ENCODE results near the gene FLYWCH2.

Gene FLYWCH2

DNA sequence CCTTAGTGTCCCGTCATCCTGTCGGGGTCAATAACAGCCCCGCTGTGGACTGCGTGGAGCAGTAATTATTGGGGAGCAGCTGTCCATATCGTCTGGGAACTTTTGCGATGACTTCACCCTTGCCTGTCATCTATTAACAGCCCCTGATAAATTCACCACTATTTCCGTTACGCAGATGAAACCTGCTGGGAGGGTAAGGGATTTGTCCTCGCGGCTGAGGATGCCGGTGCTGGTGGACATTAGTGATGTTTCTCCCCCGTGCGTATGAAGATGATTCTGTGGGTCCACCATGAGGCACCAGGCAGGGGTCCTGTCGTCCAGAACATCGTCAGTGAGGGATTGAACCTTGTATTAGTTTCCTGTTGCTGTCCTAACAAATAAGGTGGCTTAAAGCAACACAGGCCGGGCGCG lies 1.0 kb downstream of the FLYWCH2 start:
- no peak for DNase-seq

DNA sequence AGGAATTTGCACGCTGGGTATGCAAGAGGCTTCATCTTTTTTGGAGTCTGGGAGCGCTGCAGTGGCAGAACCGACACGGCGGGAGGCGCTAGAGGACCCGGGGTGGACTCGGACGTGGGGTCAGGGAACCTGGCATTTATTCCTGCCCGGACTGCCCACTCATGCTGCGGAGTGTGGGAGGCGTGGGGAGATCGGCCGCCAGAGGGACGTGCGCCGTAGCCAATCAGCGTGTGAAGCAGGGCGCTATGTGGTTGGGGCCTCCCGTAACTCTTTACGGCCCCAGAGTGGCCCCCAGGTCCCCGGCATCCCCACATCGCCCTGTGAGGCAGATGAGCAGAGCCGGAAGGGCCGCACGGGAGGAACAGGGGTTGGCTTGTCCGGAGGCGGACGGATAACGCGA lies 11.2 kb downstream of the FLYWCH2 start:
- DNase-seq = no peak

DNA sequence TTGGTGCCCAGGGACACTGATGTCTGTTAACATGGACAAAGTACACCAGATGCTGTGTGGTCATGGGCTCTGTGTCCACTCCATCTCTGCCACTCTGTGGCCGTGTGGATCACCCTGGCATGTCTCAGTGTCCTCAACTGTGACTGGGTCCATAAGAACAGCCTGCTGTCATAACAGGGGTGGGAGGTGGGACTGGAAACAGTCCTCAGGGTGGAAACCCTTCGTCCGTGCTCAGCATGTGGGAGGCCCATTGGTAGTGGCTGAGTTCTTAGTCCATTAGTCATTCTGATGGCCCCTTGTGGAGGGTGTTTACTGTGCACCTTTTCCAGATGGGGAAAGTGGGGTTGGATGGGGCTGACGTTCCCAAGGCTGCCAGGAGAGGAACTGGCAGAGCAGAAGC lies 12.8 kb downstream of the FLYWCH2 start:
- DNase-seq = no peak

DNA sequence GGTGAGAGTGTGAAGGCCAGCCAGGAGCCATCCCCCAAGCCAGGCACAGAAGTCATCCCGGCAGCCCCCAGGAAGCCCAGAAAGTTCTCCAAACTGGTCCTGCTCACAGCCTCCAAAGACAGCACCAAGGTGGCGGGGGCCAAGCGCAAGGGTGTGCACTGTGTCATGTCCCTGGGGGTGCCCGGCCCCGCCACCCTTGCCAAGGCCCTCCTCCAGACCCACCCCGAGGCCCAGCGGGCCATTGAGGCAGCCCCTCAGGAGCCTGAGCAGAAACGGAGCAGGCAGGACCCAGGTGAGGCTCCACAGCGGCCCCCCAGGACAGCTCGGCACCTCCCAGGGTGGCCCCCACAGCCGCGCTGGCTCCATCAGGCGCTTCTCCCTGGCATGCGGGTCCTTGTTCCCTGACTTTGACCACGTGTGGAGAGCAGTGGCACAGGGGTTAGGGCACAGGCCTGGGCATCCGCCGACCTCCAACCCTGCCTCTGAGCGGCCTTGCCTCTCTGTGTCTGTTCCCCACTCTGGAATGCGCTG lies 13.5 kb downstream of the FLYWCH2 start:
- no peak for DNase-seq

DNA sequence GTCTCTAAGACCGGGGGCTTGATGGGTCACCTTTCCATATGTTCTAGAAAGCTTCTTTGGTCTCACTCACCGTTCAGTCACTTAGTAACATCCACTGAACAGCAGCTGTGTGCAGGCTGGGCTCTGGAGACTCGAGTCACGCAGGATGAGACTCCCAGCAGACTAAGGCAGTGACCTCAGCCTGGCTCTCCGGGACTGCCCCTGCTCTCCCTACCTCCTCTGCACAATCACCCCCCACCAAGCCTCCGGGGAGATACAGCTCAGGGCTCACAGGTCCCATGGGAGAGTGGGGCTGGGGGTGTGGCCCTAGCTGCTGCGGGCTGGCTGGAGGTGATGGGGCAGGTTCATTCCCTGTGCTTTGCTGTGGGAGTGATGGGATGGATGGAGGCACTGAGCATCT lies 14.1 kb downstream of the FLYWCH2 start:
- DNase-seq = no peak

DNA sequence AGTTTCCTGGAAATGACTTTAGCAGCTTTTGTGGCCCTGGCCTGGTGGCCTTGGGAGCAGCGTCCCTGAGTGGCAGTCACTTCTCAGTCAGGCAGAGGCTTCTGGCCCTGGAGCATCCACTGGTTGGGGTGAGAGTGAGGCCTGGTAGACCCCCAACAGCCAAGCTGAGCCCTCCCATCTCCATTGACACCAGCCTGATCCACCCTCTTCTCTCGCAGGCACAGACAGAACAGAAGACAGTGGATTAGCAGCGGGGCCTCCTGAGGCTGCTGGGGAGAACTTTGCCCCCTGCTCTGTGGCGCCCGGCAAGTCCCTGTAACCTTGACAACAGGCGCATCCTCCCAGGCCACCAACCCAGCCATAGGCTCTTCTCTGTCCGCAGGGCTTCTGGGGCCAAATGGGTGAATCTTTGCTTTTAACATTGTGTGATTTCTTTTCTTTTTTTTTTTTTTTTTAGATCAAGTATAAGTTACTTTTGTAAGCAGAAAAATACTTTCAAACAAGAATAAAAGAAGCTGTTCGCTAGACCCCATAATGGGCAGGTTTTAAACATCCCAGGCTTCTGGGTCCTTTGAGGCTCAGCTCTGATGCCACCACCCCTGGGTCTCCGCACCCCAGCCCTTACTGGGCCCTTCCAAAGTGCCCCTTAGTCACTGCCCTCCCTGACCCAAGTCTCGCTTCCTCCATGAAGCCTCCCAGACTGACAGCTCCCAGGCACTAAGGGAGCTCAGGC lies 16.0 kb downstream of the FLYWCH2 start:
- DNase-seq = no peak

DNA sequence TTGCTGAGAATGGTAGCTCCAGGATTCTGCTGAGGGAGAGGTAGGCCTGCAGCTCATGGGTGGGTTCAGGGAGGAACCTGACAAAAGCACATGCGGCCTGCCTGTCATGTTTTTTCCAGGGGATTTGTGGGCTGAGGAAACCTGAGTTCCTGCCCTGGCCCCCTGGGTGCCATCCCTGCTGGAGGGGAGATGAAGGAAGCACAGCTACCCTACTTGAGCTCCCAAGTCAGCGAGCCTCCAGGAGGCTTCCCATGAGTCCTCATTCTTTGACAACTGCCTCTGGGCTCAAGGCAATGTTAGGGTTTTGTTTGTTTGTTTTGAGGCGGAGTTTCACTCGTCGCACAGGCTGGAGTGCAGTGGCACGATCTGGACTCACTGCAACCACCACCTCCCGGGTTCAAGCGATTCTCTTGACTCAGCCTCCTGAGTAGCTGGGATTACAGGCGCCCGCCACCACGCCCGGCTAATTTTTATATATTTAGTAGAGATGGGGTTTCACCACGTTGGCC lies 16.6 kb downstream of the FLYWCH2 start:
- DNase-seq = no peak

DNA sequence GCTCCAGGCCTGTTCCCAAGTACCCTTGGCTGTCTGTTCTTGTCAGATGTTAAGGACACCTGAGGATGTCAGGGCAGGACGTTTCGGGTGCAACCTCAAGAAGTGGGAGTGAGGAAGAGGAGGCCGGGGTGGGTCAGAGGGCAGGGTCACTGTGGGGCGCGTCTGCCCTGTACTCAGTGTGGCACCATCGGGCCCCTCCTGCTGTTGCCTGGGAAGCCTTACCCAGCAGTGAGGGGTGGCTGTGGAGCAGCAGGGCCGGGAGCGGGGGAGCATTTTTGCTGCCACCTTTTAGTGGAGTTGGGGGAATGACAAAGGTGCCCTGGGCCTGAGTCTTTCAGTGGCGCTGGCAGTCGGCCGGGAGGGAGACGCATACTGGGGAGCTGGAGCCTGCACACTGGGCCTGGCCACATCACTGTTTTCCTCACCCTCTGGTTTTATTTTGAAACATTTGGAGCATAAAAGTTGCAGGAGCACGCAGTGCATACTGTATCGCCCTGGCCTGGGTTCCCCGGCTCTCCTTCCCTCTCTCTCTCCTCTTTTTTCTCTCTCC lies 17.6 kb downstream of the FLYWCH2 start:
- DNase-seq = no peak

DNA sequence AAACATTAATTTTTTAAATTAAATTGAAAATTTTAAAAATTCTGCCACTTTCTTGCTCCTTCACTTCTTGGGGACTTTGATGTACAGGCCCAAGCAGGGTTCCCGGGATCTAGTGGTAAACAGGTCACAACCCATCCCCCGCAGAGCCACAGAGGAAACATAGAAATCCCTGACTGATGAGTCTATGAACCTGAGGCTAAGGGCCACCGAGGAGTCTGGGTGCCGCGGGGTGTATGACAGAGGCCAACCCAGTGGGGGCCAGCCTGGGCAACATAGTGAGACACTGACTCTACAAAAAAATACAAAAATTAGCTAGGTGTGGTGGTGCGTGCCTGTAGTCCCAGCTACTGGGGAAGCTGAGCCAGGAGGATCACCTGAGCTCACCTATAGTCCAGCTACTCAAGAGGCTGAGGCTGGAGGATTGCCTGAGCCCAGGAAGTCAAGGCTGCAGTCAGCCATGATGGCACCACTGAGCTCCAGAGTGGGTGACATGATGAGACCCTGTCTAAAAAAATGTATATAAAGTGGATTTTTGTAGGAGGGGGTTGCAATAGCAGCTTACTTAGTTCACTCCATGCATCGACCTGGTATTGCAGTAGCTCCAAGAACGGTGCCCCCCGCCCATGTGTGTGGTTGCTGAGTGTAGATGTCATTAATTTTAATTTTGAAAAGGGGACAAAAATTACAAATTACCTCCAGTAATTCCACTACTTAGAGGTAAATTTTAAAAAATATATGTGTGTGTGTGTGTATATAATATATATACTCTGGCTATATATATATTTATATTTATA lies 19.5 kb downstream of the FLYWCH2 start:
- DNase-seq = no peak

DNA sequence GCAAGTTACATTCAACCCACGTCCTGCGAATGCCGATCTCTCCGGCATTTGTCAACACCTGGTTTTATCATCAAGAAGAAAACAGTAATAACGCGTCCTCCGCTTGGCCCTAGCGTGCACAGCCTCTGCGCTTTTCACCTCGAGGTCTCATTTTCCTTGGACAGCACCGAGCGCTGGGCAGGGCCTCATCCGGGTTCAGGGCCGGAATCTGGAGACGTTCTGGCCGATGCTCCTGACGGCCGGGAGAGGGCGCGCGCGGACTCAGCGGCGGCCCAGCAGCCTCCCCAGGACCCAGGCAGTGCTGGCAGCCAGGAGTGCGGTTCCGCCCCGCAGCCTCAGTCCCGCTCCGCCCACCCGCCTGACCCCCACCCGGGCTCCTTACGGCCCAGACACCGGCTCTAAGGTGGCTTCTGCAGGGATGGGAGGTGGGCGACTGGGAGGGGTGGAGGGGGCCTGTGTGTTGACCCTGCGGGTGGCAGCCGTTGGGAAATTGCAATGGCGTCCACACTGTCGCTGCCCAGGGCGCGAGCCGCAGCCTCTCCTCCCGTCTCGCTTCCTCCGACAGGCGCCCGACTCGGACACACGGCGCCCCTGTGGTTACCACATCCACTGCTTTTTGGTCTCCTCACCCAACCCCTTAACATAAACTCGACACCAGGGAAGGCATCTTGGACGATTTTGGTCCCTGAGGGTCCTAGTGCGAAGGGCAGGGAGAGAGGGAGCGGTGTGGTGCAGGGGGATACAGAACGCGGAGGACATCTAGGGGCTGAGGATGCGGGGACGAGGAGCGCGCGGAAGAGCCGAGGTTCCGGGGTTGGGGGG lies 21.3 kb downstream of the FLYWCH2 start:
- DNase-seq = peak; percentile 79

DNA sequence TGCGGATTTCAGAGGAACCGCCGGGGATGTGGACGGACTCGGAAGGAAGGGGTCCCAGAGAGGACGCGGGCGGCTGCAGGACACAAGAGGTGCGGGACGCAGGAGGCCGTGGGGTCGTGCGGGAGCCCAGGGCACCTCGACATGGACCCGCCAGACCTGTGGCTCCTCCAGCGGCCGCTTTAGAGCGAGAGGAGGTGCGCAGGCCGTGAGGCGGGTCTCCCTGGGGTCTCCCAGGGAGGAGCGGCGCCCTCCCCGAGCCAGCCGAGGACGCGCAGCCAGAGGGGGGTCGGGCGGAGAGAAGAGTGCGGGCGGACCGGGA lies 21.9 kb downstream of the FLYWCH2 start:
- peak; percentile 13 for DNase-seq

DNA sequence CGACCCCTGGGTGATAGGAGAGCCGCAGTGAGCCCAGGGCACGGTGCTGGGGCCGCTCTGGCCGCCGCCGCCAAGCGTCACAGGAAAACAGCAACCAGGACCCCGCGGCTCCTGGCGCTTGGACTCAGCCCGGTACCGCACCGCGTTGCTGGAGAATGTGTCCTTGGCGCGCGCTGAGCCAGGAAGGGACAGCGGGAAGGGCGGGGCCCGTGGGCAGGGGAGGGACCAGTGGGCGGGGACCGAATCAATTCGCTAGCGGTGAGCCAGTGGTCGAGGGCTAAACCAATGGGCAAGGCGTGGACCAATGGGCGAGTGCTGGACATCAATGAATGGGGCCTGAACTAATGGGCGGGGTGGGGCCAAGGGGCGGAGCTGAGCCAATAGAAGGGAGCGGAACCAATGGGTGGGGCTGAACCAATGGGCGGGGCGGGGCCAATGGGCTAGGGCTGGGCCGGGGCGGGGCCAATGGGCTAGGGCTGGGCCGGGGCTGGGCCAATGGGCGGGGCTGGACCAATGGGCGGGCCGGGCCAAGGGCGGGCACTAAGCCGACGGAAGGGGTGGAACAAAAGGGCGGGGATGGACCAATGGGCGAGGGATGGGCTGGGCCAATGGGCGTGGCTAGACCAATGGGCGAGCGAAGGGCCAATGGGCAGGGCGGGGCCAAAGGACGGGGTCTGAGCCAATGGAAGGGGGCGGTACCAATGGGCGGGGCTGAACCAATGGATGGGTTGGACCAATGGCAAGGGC lies 22.4 kb downstream of the FLYWCH2 start:
- DNase-seq = peak; percentile 95

DNA sequence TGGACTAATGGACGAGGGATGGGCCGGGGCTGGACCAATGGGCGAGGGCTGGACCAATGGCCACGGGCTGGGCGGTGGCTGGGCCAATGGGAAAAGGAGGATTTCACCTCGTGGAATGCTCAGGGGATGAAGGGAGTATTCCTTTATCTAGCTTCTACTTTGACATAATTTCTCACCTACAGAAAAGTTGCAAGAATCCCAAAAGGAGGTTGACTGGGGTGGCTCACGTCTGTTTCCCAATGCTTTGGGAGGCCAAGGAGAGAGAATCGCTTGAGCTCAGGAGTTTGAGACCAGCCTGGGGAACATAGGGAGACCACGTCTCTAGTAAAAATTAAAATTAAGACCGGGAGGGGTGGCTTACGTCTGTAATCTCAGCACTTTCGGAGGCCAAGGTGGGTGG lies 23.0 kb downstream of the FLYWCH2 start:
- no peak for DNase-seq

DNA sequence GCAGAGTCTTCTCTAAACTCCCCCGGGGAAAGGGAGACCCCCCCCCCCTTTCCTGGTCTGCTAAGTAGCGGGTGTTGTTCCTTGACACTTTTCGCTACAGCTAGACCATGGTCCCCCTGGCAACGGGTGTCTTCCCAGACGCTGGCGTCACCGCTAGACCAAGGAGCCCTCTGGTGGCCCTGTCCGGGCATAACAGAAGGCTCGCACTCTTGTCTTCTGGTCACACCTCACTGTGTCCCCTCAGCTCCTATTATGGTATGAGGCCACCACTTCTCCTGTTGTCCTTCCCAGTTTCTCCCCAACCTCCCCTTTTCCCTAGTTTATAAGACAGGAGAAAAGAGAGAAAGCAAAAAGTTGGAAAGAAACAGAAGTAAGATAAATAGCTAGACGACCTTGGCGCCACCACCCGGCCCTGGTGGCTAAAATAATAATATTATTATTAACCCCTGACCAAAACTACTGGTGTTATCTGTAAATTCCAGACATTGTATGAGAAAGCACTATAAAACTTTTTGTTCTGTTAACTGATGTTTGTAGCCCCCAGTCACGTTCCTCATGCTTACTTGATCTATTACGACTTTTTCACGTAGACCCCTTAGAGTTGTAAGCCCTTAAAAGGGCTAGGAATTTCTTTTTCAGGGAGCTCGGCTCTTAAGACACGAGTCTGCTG lies 24.2 kb downstream of the FLYWCH2 start:
- peak; percentile 39 for DNase-seq

DNA sequence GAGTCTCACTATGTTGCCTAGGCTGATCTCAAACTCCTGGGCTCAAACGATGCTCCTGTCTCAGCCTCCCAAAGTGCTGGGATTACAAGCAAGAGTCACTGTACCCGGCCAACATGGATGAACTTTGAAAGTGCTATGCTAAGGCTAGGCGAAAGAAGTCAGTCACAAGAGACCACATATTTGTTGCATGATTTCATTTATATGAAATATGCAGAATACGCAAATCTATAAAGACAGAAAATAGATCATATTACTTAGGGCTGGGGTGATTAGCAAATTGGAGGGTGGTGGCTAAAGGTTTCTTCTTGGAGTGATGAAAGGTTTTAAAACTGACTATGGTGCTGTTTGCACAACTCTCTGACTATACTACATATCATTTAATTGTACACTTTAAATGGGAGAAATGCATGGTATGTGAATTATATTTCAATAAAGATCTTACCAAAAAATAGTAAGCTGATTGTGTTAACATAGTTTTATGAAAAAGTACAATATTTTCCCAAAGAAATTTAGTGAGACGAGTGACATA lies 27.5 kb downstream of the FLYWCH2 start:
- no peak for DNase-seq

DNA sequence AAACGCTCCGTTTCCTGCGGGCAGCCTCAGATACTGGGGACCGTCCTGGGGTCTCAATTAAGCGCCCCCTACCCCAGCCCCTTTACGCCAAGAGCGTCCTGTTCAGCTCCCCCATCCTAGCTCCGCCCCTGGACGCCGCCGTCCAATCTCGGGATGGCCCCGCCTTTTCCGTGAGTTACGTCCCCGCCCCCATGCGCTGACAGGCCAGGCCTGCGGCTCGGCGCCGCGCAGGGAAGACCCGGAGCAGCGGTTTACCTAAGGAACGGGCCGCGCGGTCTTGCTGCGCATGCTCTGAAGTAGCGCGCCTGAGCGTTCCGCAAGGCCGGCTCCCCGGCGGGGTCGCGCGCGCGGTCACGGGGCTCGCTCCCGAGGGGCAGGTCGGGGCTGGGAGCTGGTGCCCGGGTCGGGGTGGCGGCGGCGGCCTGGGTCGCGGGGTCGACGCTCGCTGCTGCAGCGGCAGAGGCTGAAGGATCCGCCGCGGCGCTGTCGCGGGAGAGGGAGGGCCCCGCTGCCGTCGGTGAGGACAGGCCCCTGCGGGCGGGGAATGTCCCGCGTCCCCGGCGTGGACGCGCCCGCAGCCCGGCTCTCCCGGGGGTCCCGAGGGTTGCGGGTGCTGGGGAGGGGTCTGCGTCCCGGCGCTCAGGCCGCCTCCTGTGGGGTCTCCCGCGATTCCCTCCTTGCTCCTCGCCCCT lies 28.8 kb downstream of the FLYWCH2 start, which contains the start of gene FLYWCH1:
Gene FLYWCH1 (plus strand): TSS at position 294 of the 692 bp plus-strand sequence. CDS start 17,755 bp downstream, outside the sequence.
- DNase-seq = peak; percentile 99

DNA sequence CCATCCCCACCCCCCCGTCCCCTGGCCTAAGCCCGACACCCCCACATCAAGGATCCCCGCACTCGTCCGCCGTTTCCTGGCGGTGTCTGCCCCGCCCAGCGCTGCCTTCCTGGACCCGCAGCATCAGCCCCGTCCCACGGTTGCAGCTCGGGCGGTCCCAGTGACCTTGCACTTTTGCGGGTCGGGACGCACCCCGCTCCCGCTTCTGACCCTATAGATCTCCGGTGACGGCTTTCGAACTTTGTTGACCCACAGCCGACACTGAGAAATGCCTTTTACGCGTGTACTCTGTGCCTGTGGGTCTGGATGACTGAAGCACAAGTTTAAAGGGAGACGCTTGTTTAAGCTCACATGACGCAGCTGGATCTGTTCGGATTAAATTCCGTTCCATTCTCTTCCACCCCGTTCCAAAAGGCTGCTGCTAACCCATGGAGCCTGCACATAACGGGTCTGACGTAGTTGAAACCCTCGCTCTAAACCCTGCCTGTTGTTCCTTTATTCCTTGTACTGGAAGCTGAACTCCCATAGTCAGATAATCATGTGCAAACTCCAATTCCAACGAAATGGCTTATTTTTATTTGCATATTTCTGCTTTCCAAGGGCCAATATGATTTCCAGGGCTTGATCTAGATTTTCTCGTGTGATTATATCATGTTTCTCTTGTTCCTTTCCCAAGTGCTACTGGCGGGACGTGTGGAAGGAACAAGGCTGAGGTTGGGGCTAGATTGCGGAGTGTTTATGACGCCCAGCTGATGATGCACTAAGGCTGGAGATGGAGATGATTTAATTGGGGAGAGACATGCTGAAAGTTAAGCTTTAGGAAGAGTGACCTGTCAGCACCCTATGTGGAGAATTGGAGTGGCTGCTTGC lies 29.6 kb downstream of the FLYWCH2 start:
- DNase-seq = peak; percentile 41

DNA sequence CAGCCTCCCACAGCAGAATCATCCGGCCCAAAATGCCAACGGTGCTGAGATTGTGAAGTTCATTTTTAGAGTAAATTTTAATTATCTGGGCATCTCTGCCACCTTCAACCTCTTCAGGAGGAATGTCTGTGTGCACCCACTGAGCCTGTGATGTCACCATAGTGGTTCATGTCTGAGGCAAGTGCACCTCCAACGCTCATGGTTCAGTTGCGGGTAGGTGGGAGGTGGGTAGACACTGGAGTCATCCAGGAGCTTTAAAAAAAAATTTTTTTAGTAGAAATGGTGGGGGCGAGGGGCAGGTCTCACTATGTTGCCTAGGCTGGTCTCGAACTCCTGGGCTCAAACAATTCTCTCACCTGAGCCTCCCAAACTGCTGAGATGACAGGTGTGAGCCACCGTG lies 30.6 kb downstream of the FLYWCH2 start:
- DNase-seq = peak; percentile 19

DNA sequence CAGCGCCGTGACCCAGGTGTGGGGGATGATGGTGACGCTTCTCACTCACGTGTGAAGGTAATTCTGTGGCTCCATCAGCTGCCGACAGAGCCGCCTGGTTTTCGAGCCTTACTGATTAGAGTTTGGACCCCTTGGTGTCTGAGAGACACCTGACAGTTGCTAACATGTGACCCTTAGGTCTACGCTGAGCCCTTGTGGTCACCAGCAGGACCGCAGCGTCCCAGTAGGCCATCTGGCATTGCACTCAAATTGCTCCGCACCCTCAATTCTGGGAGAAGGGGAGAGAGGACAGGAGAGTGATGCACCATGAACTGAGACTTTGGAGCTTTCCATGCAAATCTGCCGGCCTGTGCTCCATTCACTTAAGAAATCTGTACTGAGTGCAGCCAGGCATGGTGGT lies 31.2 kb downstream of the FLYWCH2 start:
- no peak for DNase-seq
